ENCODE results near the gene CT45A1. TPM values are rescaled to one million over a fixed set of nuclear protein-coding genes. Genes with fewer than 3 reads are reported as not detected.
"Not testable (repeated sequence)": the region's sequence is repeated elsewhere in the genome, so short reads cannot be mapped to it uniquely, and the experiment has no call there.

The CT45A1 gene
- total RNA-seq, 4 donors from 2014 or later = not detected

GRCh38 chrX:135741192-135741715 is 27.8 kb downstream of the CT45A1 start:
- ATAC-seq (no peak), DNase-seq (no peak)
- Histone ChIP-seq H3K4me3 (no peak overlapping the region), H3K27me3 (no peaks in the 10 kb centered on the region), H3K4me1 (no peaks in the 10 kb centered on the region), H3K36me3 (no peaks in the 10 kb centered on the region), H3K27ac (no peak overlapping the region), H3K9me3 (no peaks in the 10 kb centered on the region)
- TF ChIP-seq POLR2A (IDR thresholded peaks at IDR 0.05) (no peak), CTCF (IDR thresholded peaks at IDR 0.05 in 4 of 5, conservative IDR thresholded peaks at IDR 0.05 in 1 of 5) (no peak)
- intact Hi-C loops (cut with DNase I; ENCODE audit: low total_unique reads) (no loop called here), in situ Hi-C loops (cut with MboI; ENCODE audit: low sequenced_read_pairs in 4 of 4) (no loop called here)

GRCh38 chrX:135744739-135745138 is 31.3 kb downstream of the CT45A1 start:
- H3K4me3 ChIP-seq; intact Hi-C loops (cut with DNase I; ENCODE audit: low total_unique reads); H3K9me3 ChIP-seq; H3K27me3 ChIP-seq; H3K27ac ChIP-seq; H3K36me3 ChIP-seq; DNase-seq; ATAC-seq; in situ Hi-C loops (cut with MboI; ENCODE audit: low sequenced_read_pairs in 4 of 4); H3K4me1 ChIP-seq: not testable (repeated sequence)

- ATAC-seq; H3K9me3 ChIP-seq; in situ Hi-C loops (cut with MboI; ENCODE audit: low sequenced_read_pairs in 4 of 4): not testable (repeated sequence)
Measured at GRCh38 chrX:135768091-135768490, 54.7 kb downstream of the CT45A1 start, which contains the start of gene CT45A3. TSS of gene CT45A3 (minus strand) at chrX:135768191. CDS start at chrX:135764444, 3,747 bp downstream.

More at GRCh38 chrX:135768091-135768490, 54.7 kb downstream of the CT45A1 start, which contains the start of gene CT45A3:
- H3K27me3 ChIP-seq; H3K27ac ChIP-seq; intact Hi-C loops (cut with DNase I; ENCODE audit: low total_unique reads); H3K4me1 ChIP-seq; DNase-seq; H3K4me3 ChIP-seq; H3K36me3 ChIP-seq: not testable (repeated sequence)

Other genes with a start within 250 kb of the CT45A1 start
- 1 to 10 TPM in 2 of 4 donors, under 1 TPM in 2; 0.19 to 1.6 (median 0.93) TPM for gene INTS6L, start 193.0 kb upstream of the CT45A1 start, total RNA-seq
- gene CT45A3, start 54.6 kb downstream of the CT45A1 start, total RNA-seq = not detected
- not detected for gene CT45A5, start 71.9 kb downstream of the CT45A1 start, total RNA-seq
- not detected for gene CT45A6, start 89.1 kb downstream of the CT45A1 start, total RNA-seq
- not detected for gene CT45A2, start 106.4 kb downstream of the CT45A1 start, total RNA-seq
- gene CT45A7, start 123.6 kb downstream of the CT45A1 start, total RNA-seq = not detected
- gene CT45A8, start 140.9 kb downstream of the CT45A1 start, total RNA-seq = not detected
- not detected for gene CT45A9, start 158.2 kb downstream of the CT45A1 start, total RNA-seq
- not detected for gene CT45A10, start 179.8 kb downstream of the CT45A1 start, total RNA-seq
- not detected for gene SAGE1, start 180.1 kb downstream of the CT45A1 start, total RNA-seq

Data from gastrocnemius medialis (tissue), 4 donors.